ENCODE measurements around the gene QSER1. TPM values are rescaled to one million over a fixed set of nuclear protein-coding genes. Genes with fewer than 3 reads are reported as not detected.

Gene QSER1
- total and polyA plus RNA-seq, 9 of the 15 experiments (the other 6 are each of a cell fraction or from before 2014, with no cell fraction given): 5.8 to 33.6 (median 22.3) TPM

DNA sequence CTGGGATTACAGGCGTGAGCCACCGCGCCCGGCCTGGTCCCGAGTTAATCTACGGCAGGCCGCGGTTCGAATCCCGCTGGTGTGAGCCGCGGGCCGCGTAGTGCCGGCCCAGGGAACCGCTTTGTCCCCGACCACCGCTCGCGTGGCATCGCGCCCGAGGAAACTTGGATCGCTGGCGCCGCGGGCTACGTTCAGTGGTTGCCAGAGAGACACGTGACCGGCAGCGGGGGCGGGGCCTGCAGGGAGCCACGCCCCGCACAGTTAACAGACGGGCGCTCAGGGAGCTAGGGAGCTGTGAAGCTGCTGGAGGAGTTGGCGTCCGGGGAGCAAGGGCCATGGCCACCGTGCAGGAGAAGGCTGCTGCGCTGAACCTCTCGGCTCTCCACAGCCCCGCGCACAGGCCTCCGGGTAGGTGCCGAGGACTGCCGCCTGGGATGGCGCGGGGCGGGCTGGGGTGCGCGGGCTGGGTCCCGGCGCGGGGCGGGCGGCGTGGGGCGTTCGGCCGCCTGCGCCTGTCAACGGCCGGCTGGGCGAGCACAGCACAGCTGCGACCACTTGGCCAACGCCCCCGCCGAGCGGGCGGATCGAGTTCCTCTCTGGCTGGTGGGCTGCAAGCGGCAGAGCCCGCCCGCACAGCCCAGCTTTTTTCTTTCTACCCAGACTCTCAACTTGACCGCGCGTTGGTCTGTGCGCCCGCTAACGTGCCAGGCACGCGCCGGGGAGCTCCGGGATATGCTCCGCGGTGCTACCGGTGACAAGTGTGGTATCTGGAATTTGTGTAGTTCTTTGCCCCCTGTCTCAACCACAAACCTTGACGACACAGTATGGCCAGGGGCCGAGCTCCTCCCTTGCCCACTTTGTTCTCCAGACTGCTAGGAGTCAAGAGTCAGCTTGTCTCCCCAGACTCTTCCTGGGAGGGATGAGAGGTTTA is 123.3 kb downstream of the QSER1 start, which contains the start of gene DEPDC7 (continued):
- TF ChIP-seq, protein P1, sequence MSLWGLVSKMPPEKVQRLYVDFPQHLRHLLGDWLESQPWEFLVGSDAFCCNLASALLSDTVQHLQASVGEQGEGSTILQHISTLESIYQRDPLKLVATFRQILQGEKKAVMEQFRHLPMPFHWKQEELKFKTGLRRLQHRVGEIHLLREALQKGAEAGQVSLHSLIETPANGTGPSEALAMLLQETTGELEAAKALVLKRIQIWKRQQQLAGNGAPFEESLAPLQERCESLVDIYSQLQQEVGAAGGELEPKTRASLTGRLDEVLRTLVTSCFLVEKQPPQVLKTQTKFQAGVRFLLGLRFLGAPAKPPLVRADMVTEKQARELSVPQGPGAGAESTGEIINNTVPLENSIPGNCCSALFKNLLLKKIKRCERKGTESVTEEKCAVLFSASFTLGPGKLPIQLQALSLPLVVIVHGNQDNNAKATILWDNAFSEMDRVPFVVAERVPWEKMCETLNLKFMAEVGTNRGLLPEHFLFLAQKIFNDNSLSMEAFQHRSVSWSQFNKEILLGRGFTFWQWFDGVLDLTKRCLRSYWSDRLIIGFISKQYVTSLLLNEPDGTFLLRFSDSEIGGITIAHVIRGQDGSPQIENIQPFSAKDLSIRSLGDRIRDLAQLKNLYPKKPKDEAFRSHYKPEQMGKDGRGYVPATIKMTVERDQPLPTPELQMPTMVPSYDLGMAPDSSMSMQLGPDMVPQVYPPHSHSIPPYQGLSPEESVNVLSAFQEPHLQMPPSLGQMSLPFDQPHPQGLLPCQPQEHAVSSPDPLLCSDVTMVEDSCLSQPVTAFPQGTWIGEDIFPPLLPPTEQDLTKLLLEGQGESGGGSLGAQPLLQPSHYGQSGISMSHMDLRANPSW (CRISPR knock-in tag; IDR thresholded peaks at IDR 0.05): no peak
- no peak for TF ChIP-seq ZNF507 (tag; conservative IDR thresholded peaks at IDR 0.05)
- no peak for TF ChIP-seq ZNF780A (CRISPR knock-in tag; IDR thresholded peaks at IDR 0.05)
- TF ChIP-seq, protein P2, sequence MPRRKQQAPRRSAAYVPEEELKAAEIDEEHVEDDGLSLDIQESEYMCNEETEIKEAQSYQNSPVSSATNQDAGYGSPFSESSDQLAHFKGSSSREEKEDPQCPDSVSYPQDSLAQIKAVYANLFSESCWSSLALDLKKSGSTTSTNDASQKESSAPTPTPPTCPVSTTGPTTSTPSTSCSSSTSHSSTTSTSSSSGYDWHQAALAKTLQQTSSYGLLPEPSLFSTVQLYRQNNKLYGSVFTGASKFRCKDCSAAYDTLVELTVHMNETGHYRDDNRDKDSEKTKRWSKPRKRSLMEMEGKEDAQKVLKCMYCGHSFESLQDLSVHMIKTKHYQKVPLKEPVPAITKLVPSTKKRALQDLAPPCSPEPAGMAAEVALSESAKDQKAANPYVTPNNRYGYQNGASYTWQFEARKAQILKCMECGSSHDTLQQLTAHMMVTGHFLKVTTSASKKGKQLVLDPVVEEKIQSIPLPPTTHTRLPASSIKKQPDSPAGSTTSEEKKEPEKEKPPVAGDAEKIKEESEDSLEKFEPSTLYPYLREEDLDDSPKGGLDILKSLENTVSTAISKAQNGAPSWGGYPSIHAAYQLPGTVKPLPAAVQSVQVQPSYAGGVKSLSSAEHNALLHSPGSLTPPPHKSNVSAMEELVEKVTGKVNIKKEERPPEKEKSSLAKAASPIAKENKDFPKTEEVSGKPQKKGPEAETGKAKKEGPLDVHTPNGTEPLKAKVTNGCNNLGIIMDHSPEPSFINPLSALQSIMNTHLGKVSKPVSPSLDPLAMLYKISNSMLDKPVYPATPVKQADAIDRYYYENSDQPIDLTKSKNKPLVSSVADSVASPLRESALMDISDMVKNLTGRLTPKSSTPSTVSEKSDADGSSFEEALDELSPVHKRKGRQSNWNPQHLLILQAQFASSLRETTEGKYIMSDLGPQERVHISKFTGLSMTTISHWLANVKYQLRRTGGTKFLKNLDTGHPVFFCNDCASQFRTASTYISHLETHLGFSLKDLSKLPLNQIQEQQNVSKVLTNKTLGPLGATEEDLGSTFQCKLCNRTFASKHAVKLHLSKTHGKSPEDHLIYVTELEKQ (CRISPR knock-in tag; IDR thresholded peaks at IDR 0.05): no peak
- no peak for TF ChIP-seq CCAR2 (IDR thresholded peaks at IDR 0.05; ENCODE audit: low read depth, low read length)
- TF ChIP-seq ZNF583 (CRISPR knock-in tag; IDR thresholded peaks at IDR 0.05): no peak
- TF ChIP-seq ZNF57 (CRISPR knock-in tag; IDR thresholded peaks at IDR 0.05): no peak
- TF ChIP-seq STAT5A (IDR thresholded peaks at IDR 0.05; ENCODE audit: borderline replicate concordance, low read length): no peak
- no peak for TF ChIP-seq KLF1 (tag; IDR thresholded peaks at IDR 0.05)
- TF ChIP-seq ZNF184 (CRISPR knock-in tag; IDR thresholded peaks at IDR 0.05): no peak
- TF ChIP-seq ZNF197 (CRISPR knock-in tag; IDR thresholded peaks at IDR 0.05; ENCODE audit: low read depth): no peak
- no peak for TF ChIP-seq BRD4 (IDR thresholded peaks at IDR 0.05)
- no peak for TF ChIP-seq ZNF134 (CRISPR knock-in tag; conservative IDR thresholded peaks at IDR 0.05)
- TF ChIP-seq ELF1 (tag; IDR thresholded peaks at IDR 0.05): no peak
- TF ChIP-seq SNRNP70 (optimal IDR thresholded peaks at IDR 0.05; ENCODE audit: low read depth, low read length): no peak
- no peak for TF ChIP-seq FUS (optimal IDR thresholded peaks at IDR 0.05; ENCODE audit: low read depth, low read length)
- TF ChIP-seq CEBPG (CRISPR knock-in tag; IDR thresholded peaks at IDR 0.05): no peak
- no peak for TF ChIP-seq CEBPG (tag; conservative IDR thresholded peaks at IDR 0.05 in 1 of 2, IDR thresholded peaks at IDR 0.05 in 1 of 2)
- no peak for TF ChIP-seq ATF1 (CRISPR knock-in tag; IDR thresholded peaks at IDR 0.05)
- TF ChIP-seq ATF1 (tag; IDR thresholded peaks at IDR 0.05): peak; percentile 61; the same call in 1 of the 2 replicates
- TF ChIP-seq BMI1 (IDR thresholded peaks at IDR 0.05; ENCODE audit: low read length): no peak
- TF ChIP-seq FOS (IDR thresholded peaks at IDR 0.05; ENCODE audit: extremely low read depth, insufficient read length): no peak
- TF ChIP-seq THRAP3 (IDR thresholded peaks at IDR 0.05; ENCODE audit: borderline replicate concordance): no peak
- TF ChIP-seq TAF7 (tag; IDR thresholded peaks at IDR 0.05): no peak
